Upper lobe of left lung (tissue), 4 donors: ENCODE data around the gene S100A2.

Experiments used
- CTCF ChIP-seq, 6 experiments: fragments of 450-650 bp in 4 of 6; fragments of 200-600 bp in 2 of 6; sonication (generic) in 2 of 6; IDR thresholded peaks; one replicate each; pipeline ENCODE4 v1.5.1; 2016 to 2019; ENCODE audit warnings: antibody characterized with exemption in 6 of 6
- EP300 ChIP-seq, 4 donors: sonication (generic); formaldehyde crosslinking; IDR thresholded peaks; one replicate each; pipeline ENCODE4 v1.5.1; 2017; ENCODE audit warnings: antibody characterized with exemption in 4 of 4, control low read depth in 2 of 4
- POLR2A ChIP-seq, 4 donors: fragments of 450-650 bp; IDR thresholded peaks; one replicate each; pipeline ENCODE4 v1.5.1; 2016 to 2017; ENCODE audit warnings: antibody characterized with exemption in 4 of 4, mild to moderate bottlenecking in 2 of 4

GRCh38 chr1:153544453-153545066 lies 21.1 kb downstream of the S100A2 start:
- TF ChIP-seq POLR2A (IDR thresholded peaks at IDR 0.05) = no peak
- no peak for TF ChIP-seq CTCF (IDR thresholded peaks at IDR 0.05)
- no peak for TF ChIP-seq EP300 (IDR thresholded peaks at IDR 0.05)
